Measurements from ENCODE around the gene C9.

DNA sequence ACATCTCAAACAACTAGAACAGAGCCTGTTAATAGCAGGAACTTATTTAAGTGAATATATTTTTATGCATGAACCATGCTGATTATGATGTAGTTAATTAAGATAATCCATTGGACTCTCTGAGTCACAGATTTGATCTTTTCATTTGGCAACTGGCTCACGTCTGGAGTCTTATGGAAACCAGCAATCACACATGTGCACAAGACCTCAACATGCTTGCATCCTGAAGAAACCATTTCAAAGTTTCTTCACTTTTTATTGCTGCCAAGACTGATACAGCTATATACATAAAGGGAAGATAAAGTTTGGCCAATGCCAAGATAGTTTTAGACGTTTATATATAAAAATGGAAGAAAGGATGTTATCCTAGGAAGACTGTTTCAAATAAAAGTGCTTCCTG is 13.3 kb upstream of the C9 start:
- TF ChIP-seq POLR2A (IDR thresholded peaks at IDR 0.05; ENCODE audit: low read depth, low read length) (no peak), POLR2AphosphoS5 (IDR thresholded peaks at IDR 0.05; ENCODE audit: low read depth, low read length) (no peak)
